Measurements from ENCODE around the gene PTPDC1.
"Not testable (repeated sequence)": the region's sequence is repeated elsewhere in the genome, so short reads cannot be mapped to it uniquely, and the experiment has no call there.

Gene PTPDC1

GRCh38 chr9:94084314-94084713 lies at the start of gene PTPDC1:
Gene PTPDC1 (plus strand): TSS chr9:94084464. CDS start chr9:94084531, 67 bp downstream.
- DNase-seq, result no peak

- DNase-seq, result no peak
Observed at GRCh38 chr9:94034511-94034910, 49.8 kb upstream of the PTPDC1 start.

- DNase-seq, result no peak
Observed at GRCh38 chr9:94039786-94040185, 44.5 kb upstream of the PTPDC1 start.

GRCh38 chr9:94042516-94043360 lies 41.5 kb upstream of the PTPDC1 start:
- DNase-seq, result no peak

GRCh38 chr9:94054716-94055115 lies 29.5 kb upstream of the PTPDC1 start:
- DNase-seq, result no peak

- DNase-seq, result no peak
Observed at GRCh38 chr9:94056442-94056974, 27.8 kb upstream of the PTPDC1 start.

- DNase-seq, result no peak
Observed at GRCh38 chr9:94057918-94058317, 26.3 kb upstream of the PTPDC1 start.

- no peak for DNase-seq
Observed at GRCh38 chr9:94061864-94062263, 22.4 kb upstream of the PTPDC1 start.

GRCh38 chr9:94065535-94065961 lies 18.7 kb upstream of the PTPDC1 start:
- DNase-seq, result peak; percentile 48

GRCh38 chr9:94068257-94068656 lies 16.0 kb upstream of the PTPDC1 start:
- DNase-seq, result no peak

GRCh38 chr9:94076557-94076956 lies 7.7 kb upstream of the PTPDC1 start:
- no peak for DNase-seq

GRCh38 chr9:94078086-94078485 lies 6.2 kb upstream of the PTPDC1 start:
- no peak for DNase-seq

GRCh38 chr9:94079236-94079635 lies 5.0 kb upstream of the PTPDC1 start:
- DNase-seq, result no peak

GRCh38 chr9:94080249-94080648 lies 4.0 kb upstream of the PTPDC1 start:
- DNase-seq, result no peak

GRCh38 chr9:94081435-94081834 lies 2.8 kb upstream of the PTPDC1 start:
- DNase-seq, result no peak

GRCh38 chr9:94081864-94082463 lies 2.3 kb upstream of the PTPDC1 start:
- DNase-seq, result no peak

- DNase-seq, result no peak
Observed at GRCh38 chr9:94082553-94082952, 1.7 kb upstream of the PTPDC1 start.

- no peak for DNase-seq
Observed at GRCh38 chr9:94082956-94083355, 1.3 kb upstream of the PTPDC1 start.

GRCh38 chr9:94083384-94083783 lies 880 bp upstream of the PTPDC1 start:
- DNase-seq, result no peak

- DNase-seq, result no peak
Observed at GRCh38 chr9:94085062-94085639, 887 bp downstream of the PTPDC1 start.

GRCh38 chr9:94086486-94087345 lies 2.5 kb downstream of the PTPDC1 start:
- DNase-seq, result no peak

- not testable (repeated sequence) for DNase-seq
Observed at GRCh38 chr9:94094219-94095145, 10.2 kb downstream of the PTPDC1 start.

Measured in NCI-H1436 (cell line).